T-cell (primary cell): ENCODE results near the gene C19orf53. TPM values are rescaled to one million over a fixed set of nuclear protein-coding genes. Genes with fewer than 3 reads are reported as not detected.

Experiments
- ATAC-seq, 4 experiments: fragments of 200-7000 bp in 3 of 4; fragments of 150-1000 bp in 1 of 4; cut with Tn5 transposase; replicated peaks in 1 of 4; 1 replicate in 3 of 4; 2 replicates in 1 of 4; pipeline ENCODE4 v1.10.0; 2021; ENCODE audit warnings: moderate library complexity in 3 of 4, mild to moderate bottlenecking in 2 of 4, moderate number of reproducible peaks in 1 of 4
- CTCF ChIA-PET, 2 donors: fragments of 300-600 bp; sonication (Branson Sonifier 250); formaldehyde crosslinking; loops; one replicate each; lab custom pipeline; 2022; ENCODE audit warnings: antibody characterized with exemption in 2 of 2; lab: Charles Lee
- POLR2A ChIA-PET, 2 donors: fragments of 300-600 bp; sonication (Branson Sonifier 250); formaldehyde crosslinking; loops; one replicate each; lab custom pipeline; 2022; ENCODE audit warnings: antibody characterized with exemption in 2 of 2; lab: Charles Lee
- DNase-seq, 35 experiments: peaks; one replicate each; pipeline versions ENCODE4 v3.0.0 to v3.0.0-alpha.2; 2013 to 2023
- H3K27ac ChIP-seq: one replicate; pipeline ENCODE4 v1.5.1; 2013; ENCODE audit warnings: low read length
- H3K27me3 ChIP-seq, 2 experiments: replicated peaks in 1 of 2; 1 replicate in 1 of 2; 2 replicates in 1 of 2; pipeline versions ENCODE4 v1.6.1 to v1.7.0; 2013; ENCODE audit warnings: low read length in 1 of 2, mixed read lengths in 1 of 2; ENCODE audit not compliant: control insufficient read depth in 2 of 2, insufficient read depth in 2 of 2; ENCODE audit errors: extremely low read depth in 1 of 2
- H3K36me3 ChIP-seq, 2 donors: 1 replicate in 1 of 2; 2 replicates in 1 of 2; pipeline versions ENCODE4 v1.6.1 to v1.7.0; 2013; ENCODE audit warnings: low read length in 1 of 2; ENCODE audit not compliant: control insufficient read depth in 2 of 2, insufficient read depth in 1 of 2; ENCODE audit errors: extremely low read depth in 1 of 2
- H3K4me1 ChIP-seq, 2 experiments: 1 replicate in 1 of 2; 2 replicates in 1 of 2; pipeline versions ENCODE4 v1.6.1 to v1.7.0; 2013; ENCODE audit warnings: low read length in 2 of 2, mixed read lengths in 1 of 2; ENCODE audit not compliant: insufficient read depth in 2 of 2, control insufficient read depth in 1 of 2; ENCODE audit errors: extremely low read depth in 1 of 2
- H3K4me3 ChIP-seq, 2 donors: 1 replicate in 1 of 2; 2 replicates in 1 of 2; pipeline versions ENCODE4 v1.5.1 to v1.7.0; 2013; ENCODE audit warnings: mild to moderate bottlenecking in 2 of 2, low read length in 1 of 2, moderate library complexity in 1 of 2; ENCODE audit not compliant: control insufficient read depth in 1 of 2; ENCODE audit errors: extremely low read depth in 1 of 2
- H3K9me3 ChIP-seq: 2 replicates; pipeline ENCODE4 v1.7.0; 2013
- H3K27ac Mint-ChIP-seq, 2 donors: one replicate each; pipeline ENCODE4 v1.8.0; 2020 to 2021; ENCODE audit warnings: mild to moderate bottlenecking in 2 of 2, mixed read lengths in 2 of 2
- H3K27me3 Mint-ChIP-seq, 2 donors: one replicate each; pipeline ENCODE4 v1.8.0; 2021 to 2022; ENCODE audit warnings: mixed read lengths in 2 of 2
- H3K36me3 Mint-ChIP-seq: one replicate; pipeline ENCODE4 v1.8.0; 2021; ENCODE audit warnings: mixed read lengths
- H3K4me1 Mint-ChIP-seq, 3 donors: one replicate each; pipeline ENCODE4 v1.8.0; 2020 to 2022; ENCODE audit warnings: mixed read lengths in 3 of 3, mild to moderate bottlenecking in 1 of 3
- H3K4me3 Mint-ChIP-seq, 3 donors: one replicate each; pipeline ENCODE4 v1.8.0; 2020 to 2022; ENCODE audit warnings: mild to moderate bottlenecking in 3 of 3, mixed read lengths in 3 of 3, moderate library complexity in 3 of 3
- H3K9me3 Mint-ChIP-seq, 3 donors: one replicate each; pipeline ENCODE4 v1.8.0; 2020 to 2022; ENCODE audit warnings: mixed read lengths in 3 of 3
- WGBS: methylation state at CpG from one replicate; pipeline ENCODE4 v1.1.5; 2013; ENCODE audit warnings: missing lambda C conversion rate; ENCODE audit not compliant: insufficient coverage; 5-methylcytosine and 5-hydroxymethylcytosine counted together
- total RNA-seq, 35 experiments: library from RNA in 6 of 35; stranded (reverse) in 6 of 35; fragments of 120-200 nt in 1 of 35; gene quantifications; one replicate each; pipeline versions ENCODE4 v1.2.1 to v1.2.4 and lab custom pipeline; 2013 to 2026

Gene C19orf53
- total RNA-seq, 5 donors from 2014 or later (not counting 1 experiment from before 2014, with no cell fraction given) = 69.7 to 82.1 (median 76.8) TPM

DNA sequence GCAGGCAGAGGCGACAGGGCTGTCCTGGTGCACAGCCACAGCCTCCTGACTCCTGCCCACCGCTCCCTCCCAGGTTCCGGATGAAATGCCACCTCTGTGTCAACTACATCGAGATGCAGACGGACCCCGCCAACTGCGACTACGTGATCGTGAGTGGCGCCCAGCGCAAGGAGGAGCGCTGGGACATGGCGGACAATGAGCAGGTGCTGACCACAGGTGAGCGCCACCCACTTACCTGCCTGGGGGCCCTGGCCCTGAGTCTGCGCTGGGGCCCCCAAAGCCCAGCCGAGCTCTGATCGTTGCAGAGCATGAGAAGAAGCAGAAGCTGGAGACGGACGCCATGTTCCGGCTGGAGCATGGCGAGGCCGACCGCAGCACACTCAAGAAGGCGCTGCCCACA lies 15.5 kb upstream of the C19orf53 start:
- ATAC-seq = no peak
- H3K27me3 Mint-ChIP-seq = no peaks in the 10 kb centered on the region
- H3K4me3 ChIP-seq = no peak overlapping the region
- H3K4me3 Mint-ChIP-seq = no peak overlapping the region
- ChIA-PET CTCF (interaction anchor here in 1 of 2 donors (0.6 kb wide), 1 partner anchor 461 kb away, joined by 10 read pairs; no protein-coding TSS in a partner anchor), POLR2A (interaction anchor here in 1 of 2 donors (0.6 kb wide), 1 partner anchor 19 kb away, joined by 3 read pairs; no protein-coding TSS in a partner anchor)
- peaks cover 13 to 72% of the 10 kb centered on the region in 2 donors for H3K36me3 ChIP-seq
- H3K4me1 ChIP-seq = peaks cover 0 to 8% of the 10 kb centered on the region in 2 experiments
- H3K9me3 Mint-ChIP-seq = no peaks in the 10 kb centered on the region
- no peak for DNase-seq
- no peaks in the 10 kb centered on the region for H3K9me3 ChIP-seq
- peaks cover 33% of the 10 kb centered on the region for H3K36me3 Mint-ChIP-seq
- H3K27me3 ChIP-seq = no peaks in the 10 kb centered on the region
- H3K4me1 Mint-ChIP-seq = peaks cover 0 to 6% (median 5%) of the 10 kb centered on the region in 3 donors
- no peak overlapping the region for H3K27ac Mint-ChIP-seq
- no peak overlapping the region for H3K27ac ChIP-seq
- whole genome bisulfite sequencing = 96% methylated on average over 23 of the region's 24 CpGs

DNA sequence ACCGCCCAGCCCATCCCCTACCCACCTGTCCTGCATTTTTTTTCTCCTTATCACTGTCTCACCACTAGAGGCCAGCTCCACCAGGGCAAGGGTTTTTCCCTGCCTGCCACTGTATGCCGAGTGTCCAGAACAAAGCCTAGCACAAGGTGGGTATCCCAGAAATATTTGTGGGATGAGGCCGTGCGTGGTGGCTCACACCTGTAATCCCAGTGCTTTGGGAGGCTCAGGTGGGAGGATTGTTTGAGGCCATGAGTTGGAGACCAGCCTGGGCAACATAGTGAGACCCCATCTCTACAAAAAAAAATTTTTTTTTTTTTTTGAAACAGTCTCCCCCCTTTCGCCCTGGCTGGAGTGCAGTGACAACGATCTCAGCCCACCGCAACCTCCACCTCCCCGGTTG lies 12.8 kb upstream of the C19orf53 start:
- no peaks in the 10 kb centered on the region for H3K27me3 Mint-ChIP-seq
- H3K27ac Mint-ChIP-seq = no peak overlapping the region
- H3K4me1 ChIP-seq = peaks cover 0 to 26% of the 10 kb centered on the region in 2 experiments
- H3K36me3 ChIP-seq = peaks cover 7 to 51% of the 10 kb centered on the region in 2 donors
- H3K9me3 Mint-ChIP-seq = no peaks in the 10 kb centered on the region
- DNase-seq (no peak), ATAC-seq (no peak)
- no peak overlapping the region for H3K4me3 ChIP-seq
- ChIA-PET CTCF (no interaction called here), POLR2A (interaction anchor here (0.6 to 0.7 kb wide), 2 partner anchors 11 to 62 kb away, joined by 3 read pairs; no protein-coding TSS in a partner anchor)
- peaks cover 15 to 22% (median 17%) of the 10 kb centered on the region in 3 donors for H3K4me1 Mint-ChIP-seq
- no peaks in the 10 kb centered on the region for H3K27me3 ChIP-seq
- peaks cover 20% of the 10 kb centered on the region for H3K36me3 Mint-ChIP-seq
- WGBS = 75% methylated on average over 2 of the region's 8 CpGs
- H3K9me3 ChIP-seq = no peaks in the 10 kb centered on the region
- H3K27ac ChIP-seq = no peak overlapping the region
- no peak overlapping the region for H3K4me3 Mint-ChIP-seq

DNA sequence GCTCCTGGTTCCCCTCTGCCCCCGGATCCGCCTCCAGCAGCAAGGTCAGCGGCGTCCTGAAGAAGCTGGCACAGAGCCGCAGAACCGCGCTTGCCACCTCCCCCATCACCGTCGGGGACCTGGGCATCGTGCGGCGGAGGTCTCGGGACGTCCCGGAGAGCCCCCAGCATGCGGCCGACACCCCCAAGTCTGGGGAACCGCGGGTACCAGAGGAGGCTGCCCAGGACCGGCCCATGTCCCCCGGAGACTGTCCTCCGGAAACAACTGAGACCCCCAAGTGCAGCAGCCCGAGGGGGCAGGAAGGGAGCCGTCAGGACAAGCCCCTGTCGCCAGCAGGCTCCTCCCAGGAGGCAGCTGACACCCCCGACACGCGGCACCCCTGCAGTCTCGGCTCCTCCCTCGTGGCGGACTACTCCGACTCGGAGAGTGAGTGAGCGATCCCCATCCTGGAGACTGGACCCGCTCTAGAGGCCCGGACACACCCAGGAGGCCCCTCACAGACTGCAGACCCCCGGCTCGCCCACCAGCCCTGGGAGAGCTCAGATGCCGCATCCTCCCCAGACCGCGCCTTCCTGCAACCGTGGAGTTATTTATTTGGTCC lies 11.5 kb upstream of the C19orf53 start:
- H3K9me3 Mint-ChIP-seq = no peaks in the 10 kb centered on the region
- no peak for ATAC-seq
- peaks cover 15% of the 10 kb centered on the region for H3K36me3 Mint-ChIP-seq
- ChIA-PET CTCF (no interaction called here), POLR2A (interaction anchor here in 1 of 2 donors (0.6 kb wide), 1 partner anchor 256 kb away, joined by 3 read pairs; no protein-coding TSS in a partner anchor)
- H3K27ac Mint-ChIP-seq = no peak overlapping the region
- Histone ChIP-seq H3K27ac (no peak overlapping the region), H3K4me3 (no peak overlapping the region), H3K27me3 (no peaks in the 10 kb centered on the region), H3K4me1 (peaks cover 0 to 26% of the 10 kb centered on the region in 2 experiments), H3K9me3 (no peaks in the 10 kb centered on the region), H3K36me3 (peaks cover 7 to 38% of the 10 kb centered on the region in 2 donors)
- peak overlapping the region in 2 of 3 donors; percentile 24 to 93 for H3K4me3 Mint-ChIP-seq
- no peak for DNase-seq
- H3K27me3 Mint-ChIP-seq = no peaks in the 10 kb centered on the region
- 93% methylated on average over 31 of the region's 42 CpGs for WGBS
- peaks cover 16 to 22% (median 19%) of the 10 kb centered on the region in 3 donors for H3K4me1 Mint-ChIP-seq

DNA sequence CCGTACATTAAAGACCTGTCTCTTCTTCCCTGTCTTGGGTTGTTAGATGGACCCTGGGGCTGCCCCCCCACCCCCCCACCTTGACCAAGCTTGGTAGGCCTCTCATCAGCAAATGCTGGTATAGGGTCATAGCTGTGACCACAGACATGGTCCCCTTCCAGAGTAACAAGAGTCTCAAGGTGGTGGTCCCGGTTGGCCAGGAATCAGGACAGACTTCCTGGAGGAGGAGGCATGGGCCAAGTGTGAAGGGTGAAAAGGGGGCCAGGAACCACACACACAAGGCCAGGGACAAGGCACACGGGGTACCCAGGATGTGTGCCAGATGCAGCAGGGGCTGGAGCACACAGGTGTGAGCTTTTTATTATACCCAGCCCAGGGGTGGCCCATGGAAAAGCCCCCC lies 11.0 kb upstream of the C19orf53 start:
- POLR2A ChIA-PET = interaction anchor here in 1 of 2 donors (0.6 kb wide), 1 partner anchor 256 kb away, joined by 3 read pairs; no protein-coding TSS in a partner anchor

DNA sequence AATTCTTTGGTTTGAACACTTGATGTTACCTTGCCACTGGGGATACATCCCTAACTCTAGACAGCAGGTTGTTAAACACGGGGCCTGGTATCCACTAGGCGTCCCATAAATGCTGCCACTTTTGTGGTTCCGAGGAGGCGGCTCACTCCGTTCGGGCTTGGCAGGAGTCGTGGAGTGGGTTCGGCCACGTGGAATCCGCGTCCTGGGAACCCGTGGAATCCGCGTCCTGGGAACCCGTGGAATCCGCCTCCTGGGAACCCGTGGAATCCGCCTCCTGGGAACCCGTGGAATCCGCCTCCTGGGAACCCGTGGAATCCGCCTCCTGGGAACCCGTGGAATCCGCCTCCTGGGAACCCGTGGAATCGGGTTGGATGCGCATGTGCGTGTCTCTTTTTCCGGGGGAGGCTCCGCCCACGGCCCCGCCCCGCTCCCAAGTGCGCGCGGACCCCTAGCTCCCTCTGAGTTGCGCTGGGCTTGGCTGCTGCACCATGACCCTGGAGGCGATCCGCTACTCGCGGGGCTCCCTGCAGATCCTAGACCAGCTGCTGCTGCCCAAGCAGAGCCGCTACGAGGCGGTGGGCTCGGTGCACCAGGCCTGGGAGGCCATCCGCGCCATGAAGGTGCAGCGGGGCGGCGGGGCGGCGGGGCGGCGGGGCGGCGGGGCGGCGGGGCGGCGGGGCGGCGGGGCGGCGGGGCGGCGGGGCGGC lies 10.0 kb upstream of the C19orf53 start, which contains the start of gene MRI1:
Gene MRI1, plus strand, starts transcription at position 422 of the 707 bp plus-strand sequence. Its CDS starts 67 bp downstream, at position 489.
- POLR2A ChIA-PET = interaction anchor here in 1 of 2 donors (0.5 to 0.6 kb wide), 2 partner anchors 77 to 331 kb away, joined by 5 to 9 read pairs; no protein-coding TSS in a partner anchor
- Mint-ChIP-seq H3K36me3 (peaks cover 9% of the 10 kb centered on the region), H3K4me1 (peaks cover 16 to 22% (median 19%) of the 10 kb centered on the region in 3 donors), H3K27ac (peak within 1 kb of the TSS; percentile 85 to 92), H3K4me3 (peak within 1 kb of the TSS; percentile 83 to 93 (median 84)), H3K27me3 (no peaks in the 10 kb centered on the region), H3K9me3 (no peaks in the 10 kb centered on the region)
- WGBS = 19% methylated on average over 42 of the region's 67 CpGs
- peaks cover 15 to 33% of the 10 kb centered on the region in 2 donors for H3K36me3 ChIP-seq
- peak in 30 of 35 experiments; percentile 15 to 77 (median 43) for DNase-seq
- peaks cover 0 to 26% of the 10 kb centered on the region in 2 experiments for H3K4me1 ChIP-seq
- H3K27me3 ChIP-seq = no peaks in the 10 kb centered on the region
- ATAC-seq = peak; percentile 84 to 88 (median 86)
- CTCF ChIA-PET = no interaction called here
- peak within 1 kb of the TSS; percentile 71 for H3K4me3 ChIP-seq
- H3K27ac ChIP-seq = peak within 1 kb of the TSS; percentile 48
- no peaks in the 10 kb centered on the region for H3K9me3 ChIP-seq

More for the DNA sequence above, 11.0 kb upstream of the C19orf53 start:
- Mint-ChIP-seq H3K36me3 (peaks cover 14% of the 10 kb centered on the region), H3K9me3 (no peaks in the 10 kb centered on the region), H3K27ac (peak overlapping the region in 1 of 2 donors; percentile 72), H3K27me3 (no peaks in the 10 kb centered on the region), H3K4me1 (peaks cover 16 to 22% (median 19%) of the 10 kb centered on the region in 3 donors), H3K4me3 (peak overlapping the region; percentile 72 to 93 (median 82))
- ATAC-seq = no peak
- CTCF ChIA-PET = no interaction called here
- DNase-seq = no peak
- Histone ChIP-seq H3K27me3 (no peaks in the 10 kb centered on the region), H3K36me3 (peaks cover 7 to 33% of the 10 kb centered on the region in 2 donors), H3K9me3 (no peaks in the 10 kb centered on the region), H3K4me3 (no peak overlapping the region), H3K4me1 (peaks cover 0 to 26% of the 10 kb centered on the region in 2 experiments), H3K27ac (no peak overlapping the region)
- 75% methylated on average over 1 of the region's 3 CpGs for WGBS
